PC-3 (cell line): ENCODE data around the gene ASPRV1. TPM values are rescaled to one million over a fixed set of nuclear protein-coding genes. Genes with fewer than 3 reads are reported as not detected.

Experiments used
- ATAC-seq: fragments of 200-7000 bp; cut with Tn5 transposase; 2 replicates; pipeline ENCODE4 v1.9.1; 2020; ENCODE audit warnings: mild to moderate bottlenecking, moderate library complexity
- BruUV-seq: library from RNA; stranded (reverse); fragments of 400-500 nt; replicated peaks from 2 replicates; lab custom pipeline; 2021; lab: Mats Ljungman, UMichigan
- CTCF ChIA-PET: fragments of 300-600 bp; sonication (Branson Sonifier 250); formaldehyde crosslinking; loops from one replicate; lab custom pipeline; 2022; ENCODE audit warnings: antibody characterized with exemption; lab: Charles Lee
- POLR2A ChIA-PET: fragments of 300-600 bp; sonication (Branson Sonifier 250); formaldehyde crosslinking; loops from one replicate; lab custom pipeline; 2022; ENCODE audit warnings: antibody characterized with exemption; ENCODE audit not compliant: unreplicated experiment; lab: Charles Lee
- DNase-seq: peaks from one replicate; pipeline ENCODE4 v3.0.0-alpha.2; 2015
- H2AFZ ChIP-seq: fragments of 300-600 bp; sonication (generic); 2 replicates; pipeline ENCODE4 v1.6.0; 2016; ENCODE audit warnings: antibody characterized with exemption, low read length
- H3F3A ChIP-seq: fragments of 300-600 bp; sonication (generic); one replicate; pipeline ENCODE4 v1.6.0; 2017; ENCODE audit warnings: antibody characterized with exemption, low read length, control low read depth, mild to moderate bottlenecking; ENCODE audit not compliant: unreplicated experiment
- H3K27ac ChIP-seq: fragments of 300-600 bp; sonication (generic); 2 replicates; pipeline ENCODE4 v1.5.1; 2016; ENCODE audit warnings: mild to moderate bottlenecking, low read length
- H3K27me3 ChIP-seq: fragments of 300-600 bp; sonication (generic); 2 replicates; pipeline ENCODE4 v1.6.1; 2016; ENCODE audit warnings: low read length, mixed read lengths
- H3K36me3 ChIP-seq: fragments of 300-600 bp; sonication (generic); 2 replicates; pipeline ENCODE4 v1.6.1; 2016; ENCODE audit warnings: low read depth, mixed run types, low read length, mixed read lengths
- H3K4me1 ChIP-seq: fragments of 300-600 bp; sonication (generic); 2 replicates; pipeline ENCODE4 v1.5.1; 2016; ENCODE audit warnings: low read length; ENCODE audit not compliant: insufficient read depth
- H3K4me2 ChIP-seq: fragments of 300-600 bp; sonication (generic); 2 replicates; pipeline ENCODE4 v1.6.0; 2016; ENCODE audit warnings: low read length
- H3K4me3 ChIP-seq: fragments of 300-600 bp; sonication (generic); 2 replicates; pipeline ENCODE4 v1.5.1; 2016; ENCODE audit warnings: mild to moderate bottlenecking, low read length, mixed read lengths
- H3K79me2 ChIP-seq: fragments of 300-600 bp; sonication (generic); 2 replicates; pipeline ENCODE4 v1.6.1; 2017; ENCODE audit warnings: low read length, mixed read lengths
- H3K9ac ChIP-seq: fragments of 300-600 bp; sonication (generic); 2 replicates; pipeline ENCODE4 v1.6.0; 2016; ENCODE audit warnings: mild to moderate bottlenecking, low read length
- H3K9me2 ChIP-seq: fragments of 300-600 bp; sonication (generic); replicated peaks from 2 replicates; pipeline ENCODE4 v1.6.1; 2016; ENCODE audit warnings: mixed run types, low read length, mixed read lengths
- H3K9me3 ChIP-seq: fragments of 300-600 bp; sonication (generic); 2 replicates; pipeline ENCODE4 v1.6.1; 2016; ENCODE audit warnings: low read length, mixed read lengths
- H4K20me1 ChIP-seq: fragments of 300-600 bp; sonication (generic); 2 replicates; pipeline ENCODE4 v1.6.1; 2016; ENCODE audit warnings: low read length, mixed read lengths
- CTCF ChIP-seq: fragments of 300-600 bp; sonication (generic); conservative IDR thresholded peaks from 2 replicates; pipeline ENCODE4 v1.5.1; 2017; ENCODE audit warnings: antibody characterized with exemption, low read depth, mild to moderate bottlenecking, low read length
- EZH2 ChIP-seq: fragments of 300-600 bp; sonication (generic); IDR thresholded peaks from one replicate; pipeline ENCODE4 v1.6.1; 2017; ENCODE audit warnings: antibody characterized with exemption, mild to moderate bottlenecking, low read length; ENCODE audit not compliant: unreplicated experiment
- EZH2phosphoT487 ChIP-seq: fragments of 300-600 bp; sonication (generic); IDR thresholded peaks from 2 replicates; pipeline ENCODE4 v1.6.1; 2018; ENCODE audit warnings: mild to moderate bottlenecking, antibody characterized with exemption, low read length, borderline replicate concordance
- intact Hi-C: fragments of 100-400 bp; cut with micrococcal nuclease; formaldehyde crosslinking; loops from 2 replicates; pipeline ENCODE4 v1.9.0; 2023
- total RNA-seq: library from RNA; depleted of rRNA; stranded (reverse); fragments of >200 nt; gene quantifications from 2 replicates; pipeline ENCODE4 v1.2.3, GENCODE V29; 2014

ASPRV1 gene
- total RNA-seq, 1 experiment from 2014 or later = not detected

GRCh38 chr2:69914950-69915945 lies 46.2 kb downstream of the ASPRV1 start, which contains the start of gene MXD1:
Gene MXD1 (plus strand): TSS chr2:69915109. CDS start chr2:69915331, 222 bp downstream.
- peak within 1 kb of the TSS; percentile 77 for H2AFZ ChIP-seq
- intact Hi-C loops = loop anchor here (1.0 to 10.0 kb wide), 7 partner anchors 82 to 377 kb away; partner anchors contain the start of genes SNRPG and TIA1
- H3K9me2 ChIP-seq = no peaks in the 10 kb centered on the region
- peaks cover 38% of the 10 kb centered on the region for H3K79me2 ChIP-seq
- peaks cover 29% of the 10 kb centered on the region for H3K4me1 ChIP-seq
- ATAC-seq = no peak
- no peaks in the 10 kb centered on the region for H4K20me1 ChIP-seq
- H3K9me3 ChIP-seq = no peaks in the 10 kb centered on the region
- TF ChIP-seq CTCF (no peak), EZH2phosphoT487 (no peak), EZH2 (no peak)
- ChIA-PET CTCF (interaction anchor here (0.5 to 1.7 kb wide), 7 partner anchors 69 to 276 kb away, joined by 3 to 9 read pairs (median 5); partner anchors contain the start of gene C2orf42), POLR2A (interaction anchor here (0.5 to 1.8 kb wide), 13 partner anchors 18 to 478 kb away, joined by 3 to 9 read pairs (median 4); partner anchors contain the start of genes NFU1 and SNRPG)
- H3K27ac ChIP-seq = peak within 1 kb of the TSS; percentile 89
- H3K27me3 ChIP-seq = no peaks in the 10 kb centered on the region
- peak within 1 kb of the TSS; percentile 96 for H3K4me2 ChIP-seq
- peaks cover 14% of the 10 kb centered on the region for H3F3A ChIP-seq
- BruUV-seq = no TSS peak
- DNase-seq = peak; percentile 16
- H3K9ac ChIP-seq = peak within 1 kb of the TSS; percentile 92
- H3K36me3 ChIP-seq = peaks cover 19% of the 10 kb centered on the region
- H3K4me3 ChIP-seq = peak within 1 kb of the TSS; percentile 92

DNA sequence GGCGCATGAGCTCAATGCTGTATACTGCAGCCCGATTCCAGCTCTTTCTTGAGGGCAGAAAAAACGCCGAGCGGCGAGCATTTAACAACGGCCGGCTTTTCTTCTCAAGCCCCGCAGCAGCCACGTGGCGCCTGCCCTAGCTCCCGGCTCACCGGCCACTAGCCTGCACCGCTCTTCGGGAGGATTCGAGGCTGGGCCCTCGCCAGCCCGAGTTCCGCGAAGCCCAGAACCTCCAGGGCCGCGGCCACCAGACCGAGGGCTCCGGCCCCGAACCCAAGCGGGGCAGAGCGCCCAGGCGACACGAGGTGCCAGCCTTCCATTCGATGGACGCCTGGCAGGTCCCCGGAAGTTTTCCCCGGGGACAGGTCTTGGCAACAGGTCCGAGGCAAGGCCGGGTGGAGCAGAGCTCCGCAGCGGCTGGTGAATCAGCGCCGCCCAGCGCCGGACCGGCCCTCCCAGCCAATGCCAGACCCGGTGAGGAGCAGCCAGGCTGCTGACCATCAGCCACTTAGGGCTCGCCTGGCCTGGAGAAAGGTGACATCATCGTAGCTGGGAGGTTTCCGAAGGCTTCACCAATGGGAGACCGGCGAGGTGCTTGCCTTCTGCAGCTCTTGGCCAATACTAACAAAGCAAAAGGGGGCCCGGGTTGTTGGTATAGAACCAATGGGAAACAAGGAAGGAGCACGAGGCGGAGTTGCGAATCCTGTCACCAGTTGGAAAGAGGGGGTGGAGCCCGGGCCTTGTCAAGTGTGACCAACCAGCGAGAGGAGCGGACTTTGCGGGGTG lies 47.1 kb downstream of the ASPRV1 start:
- DNase-seq = peak; percentile 99
- Histone ChIP-seq H3K4me2 (peak overlapping the region; percentile 92), H3K36me3 (peaks cover 17% of the 10 kb centered on the region), H3K79me2 (peaks cover 38% of the 10 kb centered on the region), H4K20me1 (no peaks in the 10 kb centered on the region), H3K4me1 (peaks cover 29% of the 10 kb centered on the region), H3K27ac (peak overlapping the region; percentile 89), H3K27me3 (no peaks in the 10 kb centered on the region), H2AFZ (peak overlapping the region; percentile 77), H3K9ac (peak overlapping the region; percentile 92), H3F3A (peaks cover 15% of the 10 kb centered on the region), H3K4me3 (peak overlapping the region; percentile 71), H3K9me2 (no peaks in the 10 kb centered on the region), H3K9me3 (no peaks in the 10 kb centered on the region)
- BruUV-seq = TSS peak; percentile 83
- intact Hi-C loops = loop anchor here (1.0 to 10.0 kb wide), 4 partner anchors 156 to 330 kb away; partner anchors contain the start of gene TIA1
- TF ChIP-seq CTCF (peak; percentile 43), EZH2phosphoT487 (no peak), EZH2 (no peak)
- peak; percentile 82 for ATAC-seq
- POLR2A ChIA-PET = interaction anchor here (0.6 to 1.8 kb wide), 18 partner anchors 19 to 477 kb away, joined by 3 to 9 read pairs (median 4); partner anchors contain the start of genes NFU1 and SNRPG
- CTCF ChIA-PET = interaction anchor here (0.6 to 1.7 kb wide), 12 partner anchors 28 to 1154 kb away, joined by 3 to 9 read pairs (median 4); partner anchors contain the start of genes C2orf42 and NAGK
